Fibroblast of skin of abdomen (primary cell): ENCODE measurements around the gene MTX2.

Experiments used
- DNase-seq: peaks from one replicate; pipeline ENCODE4 v3.0.0-alpha.2; 2013

Gene MTX2

GRCh38 chr2:176380341-176380740 is 111.1 kb downstream of the MTX2 start:
- DNase-seq, result no peak

DNA sequence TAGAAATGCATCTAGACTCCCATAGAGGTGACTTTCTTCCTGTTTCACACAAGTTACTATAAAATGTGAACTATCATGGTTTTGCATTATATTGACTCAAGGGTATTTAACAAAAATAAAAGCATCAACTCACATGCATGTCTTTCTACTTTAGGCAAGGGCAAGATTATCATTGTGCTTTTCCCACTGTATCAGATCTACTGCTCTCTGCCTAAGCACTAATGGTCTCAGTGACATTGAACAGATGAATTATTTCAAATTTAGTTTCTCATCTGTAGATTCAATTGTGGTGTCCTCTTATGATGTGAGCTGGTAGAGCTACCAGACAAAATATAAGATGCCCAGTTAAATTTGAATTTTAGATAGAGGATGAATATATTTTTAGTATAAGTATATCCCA is 113.9 kb downstream of the MTX2 start:
- no peak for DNase-seq

GRCh38 chr2:176383836-176384442 is 114.7 kb downstream of the MTX2 start:
- no peak for DNase-seq

DNA sequence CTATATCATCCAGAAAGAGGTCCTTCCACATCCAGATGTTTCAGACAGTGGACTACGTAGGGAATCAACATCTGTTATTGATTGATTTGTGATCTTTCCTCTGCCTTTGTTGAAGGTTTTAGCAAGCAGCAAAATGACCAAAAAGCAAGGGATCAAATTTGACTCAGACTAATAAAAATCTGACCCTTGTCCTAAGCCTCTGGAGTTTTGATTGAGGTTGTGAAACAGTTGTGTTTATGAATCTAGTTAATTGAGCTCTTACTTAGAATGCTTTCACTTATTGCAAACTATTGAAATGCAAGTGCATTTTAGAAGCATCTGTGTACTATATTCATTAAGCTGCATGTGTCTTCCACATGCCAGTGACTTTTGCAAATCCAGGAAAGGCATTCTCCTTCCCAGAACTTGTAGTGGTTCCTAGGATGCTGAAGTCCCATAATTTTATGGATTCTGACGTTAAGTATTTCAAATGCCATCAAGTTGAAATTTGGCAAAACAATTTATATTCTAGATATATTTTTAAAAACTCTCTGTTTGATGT is 116.0 kb downstream of the MTX2 start:
- DNase-seq, result no peak

- no peak for DNase-seq
These were observed 116.6 kb downstream of the MTX2 start for GRCh38 chr2:176385838-176386237.
